ENCODE measurements around the gene ANTXR2. TPM values are rescaled to one million over a fixed set of nuclear protein-coding genes. Genes with fewer than 3 reads are reported as not detected.
"Not testable (repeated sequence)": the region's sequence is repeated elsewhere in the genome, so short reads cannot be mapped to it uniquely, and the experiment has no call there.

Gene ANTXR2
- polyA plus RNA-seq, 1 donor from 2014 or later, result 67.8 TPM

DNA sequence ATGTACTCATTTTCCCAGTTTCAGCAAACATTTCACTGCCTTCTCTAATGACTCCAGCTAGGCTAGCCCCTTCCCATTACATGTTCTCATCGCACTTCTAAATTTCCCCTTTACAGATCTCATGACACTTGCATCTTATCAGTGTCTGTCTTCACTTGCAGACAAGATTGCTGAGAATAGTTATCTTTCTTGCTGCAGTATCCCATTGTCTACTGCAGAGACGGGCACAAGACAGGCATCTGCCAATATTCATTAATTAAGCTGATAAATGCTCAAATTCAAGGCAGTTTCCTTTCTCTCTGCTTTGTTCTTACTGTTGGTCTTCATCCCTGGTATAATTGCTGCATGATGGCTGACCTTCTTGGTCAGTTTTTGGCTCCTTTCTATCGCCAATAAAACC, 175.9 kb downstream of the ANTXR2 start:
- Mint-ChIP-seq H3K4me1 (peaks cover 0 to 4% (median 0%) of the 10 kb centered on the region in 3 donors), H3K27me3 (no peaks in the 10 kb centered on the region)

DNA sequence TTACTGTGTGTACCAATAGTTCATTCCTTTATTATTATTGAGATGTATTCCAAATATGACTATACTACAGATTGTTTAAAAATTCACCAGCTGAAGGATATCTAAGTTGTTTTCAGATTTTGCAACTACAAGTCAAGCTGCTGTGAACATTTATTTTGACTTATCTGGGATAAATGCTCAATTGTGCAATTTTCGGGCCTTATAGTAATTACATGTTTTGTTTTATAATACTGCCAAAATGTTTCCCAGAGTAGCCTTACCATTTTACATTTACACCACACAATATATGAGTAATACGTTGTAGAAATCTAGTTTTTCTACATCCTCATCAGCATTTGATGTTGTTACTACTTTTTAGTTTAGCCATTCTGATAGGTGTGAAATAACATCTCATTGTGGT, 179.6 kb downstream of the ANTXR2 start:
- peaks cover 0 to 4% (median 0%) of the 10 kb centered on the region in 3 donors for H3K9me3 Mint-ChIP-seq
- no peak overlapping the region for H3K27ac Mint-ChIP-seq
- peaks cover 5% of the 10 kb centered on the region for H3K36me3 Mint-ChIP-seq
- no peak overlapping the region for H3K4me3 Mint-ChIP-seq
- peaks cover 0 to 2% (median 0%) of the 10 kb centered on the region in 3 donors for H3K4me1 Mint-ChIP-seq
- no peaks in the 10 kb centered on the region for H3K27me3 Mint-ChIP-seq

More for the DNA sequence above, 175.9 kb downstream of the ANTXR2 start:
- Mint-ChIP-seq H3K36me3 (peaks cover 1% of the 10 kb centered on the region), H3K9me3 (peaks cover 0 to 6% (median 0%) of the 10 kb centered on the region in 3 donors), H3K27ac (peak overlapping the region in 1 of 3 donors; percentile 61), H3K4me3 (no peak overlapping the region)

DNA sequence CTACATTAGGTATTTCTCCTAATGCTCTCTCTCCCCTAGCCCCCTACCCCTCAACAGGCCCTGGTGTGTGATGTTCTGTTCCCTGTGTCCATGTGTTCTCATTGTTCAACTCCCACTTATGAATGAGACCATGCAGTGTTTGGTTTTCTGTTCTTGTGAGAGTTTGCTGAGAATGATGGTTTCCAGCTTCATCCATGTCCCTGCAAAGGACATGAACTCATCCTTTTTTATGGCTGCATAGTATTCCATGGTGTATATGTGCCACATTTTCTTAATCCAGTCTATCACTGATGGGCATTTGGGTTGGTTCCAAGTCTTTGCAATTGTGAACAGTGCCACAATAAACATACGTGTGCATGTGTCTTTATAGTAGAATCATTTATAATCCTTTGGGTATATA, 184.0 kb downstream of the ANTXR2 start:
- H3K4me3 Mint-ChIP-seq, H3K9me3 Mint-ChIP-seq, H3K27ac Mint-ChIP-seq, H3K4me1 Mint-ChIP-seq, H3K36me3 Mint-ChIP-seq, H3K27me3 Mint-ChIP-seq: not testable (repeated sequence)

DNA sequence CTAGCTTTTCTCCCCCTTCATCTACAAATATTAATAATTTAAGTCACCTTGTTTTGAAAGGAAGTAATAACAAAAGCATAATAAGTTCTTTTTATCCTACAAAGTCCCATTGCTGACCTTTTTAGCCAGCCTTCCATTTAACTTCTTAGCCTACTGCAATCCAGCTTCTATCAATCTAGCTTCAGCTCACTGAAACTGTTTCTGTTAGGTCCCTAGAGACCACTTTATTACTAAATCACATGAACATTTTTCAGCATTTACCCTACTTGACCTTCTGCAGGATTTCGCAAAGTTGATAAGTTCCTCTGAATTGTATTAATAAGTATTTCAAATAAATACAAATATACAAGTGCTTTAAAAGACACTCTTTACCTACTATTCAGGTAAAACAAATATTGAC, 186.5 kb downstream of the ANTXR2 start:
- no peaks in the 10 kb centered on the region for H3K4me1 Mint-ChIP-seq

DNA sequence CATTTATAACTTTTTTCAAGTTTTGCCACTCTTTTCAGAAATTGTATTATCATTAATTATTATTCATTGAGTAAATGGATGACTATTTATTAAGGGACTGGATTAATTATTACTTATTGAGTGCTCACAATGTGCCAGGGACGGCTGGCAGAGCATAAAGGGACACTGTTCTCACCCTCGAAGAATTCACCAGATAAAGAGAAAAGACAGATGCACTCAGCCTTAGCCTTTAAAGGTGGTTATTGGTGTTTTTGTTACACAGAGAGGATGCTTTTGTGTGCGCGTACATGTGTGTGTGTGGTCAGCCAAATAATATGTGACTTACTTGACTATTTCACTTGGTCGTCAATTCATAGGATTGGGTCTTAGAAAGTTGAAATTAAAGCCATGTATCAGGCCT, 187.0 kb downstream of the ANTXR2 start:
- Mint-ChIP-seq H3K4me3 (no peak overlapping the region), H3K9me3 (peaks cover 0 to 4% (median 0%) of the 10 kb centered on the region in 3 donors), H3K27ac (no peak overlapping the region), H3K36me3 (peaks cover 5% of the 10 kb centered on the region), H3K4me1 (no peaks in the 10 kb centered on the region), H3K27me3 (no peaks in the 10 kb centered on the region)

More for the DNA sequence above, 186.5 kb downstream of the ANTXR2 start:
- Mint-ChIP-seq H3K36me3 (peaks cover 5% of the 10 kb centered on the region), H3K9me3 (peaks cover 0 to 4% (median 0%) of the 10 kb centered on the region in 3 donors), H3K27me3 (no peaks in the 10 kb centered on the region), H3K4me3 (no peak overlapping the region), H3K27ac (no peak overlapping the region)

DNA sequence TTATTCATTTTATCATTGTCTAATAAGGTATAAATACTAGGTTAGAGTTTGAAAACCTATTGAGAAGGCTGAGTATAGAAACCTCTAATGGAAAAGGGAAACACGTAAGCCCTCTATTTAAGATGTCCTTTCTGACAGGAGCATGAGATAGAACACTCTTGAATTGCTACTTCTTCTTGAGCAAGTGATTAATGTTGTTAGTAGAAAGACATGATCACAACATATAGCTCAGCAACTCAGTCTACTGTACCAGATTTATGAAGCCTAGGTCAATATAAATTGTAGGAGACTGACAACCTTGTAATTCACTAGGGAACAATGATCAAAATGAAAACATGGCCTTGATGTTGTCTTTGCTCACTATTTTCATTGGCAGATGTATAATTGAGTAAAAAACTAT, 189.7 kb downstream of the ANTXR2 start:
- Mint-ChIP-seq H3K36me3 (no peaks in the 10 kb centered on the region), H3K27ac (no peak overlapping the region), H3K9me3 (peaks cover 0 to 3% (median 1%) of the 10 kb centered on the region in 3 donors), H3K27me3 (no peaks in the 10 kb centered on the region), H3K4me1 (no peaks in the 10 kb centered on the region), H3K4me3 (no peak overlapping the region)

DNA sequence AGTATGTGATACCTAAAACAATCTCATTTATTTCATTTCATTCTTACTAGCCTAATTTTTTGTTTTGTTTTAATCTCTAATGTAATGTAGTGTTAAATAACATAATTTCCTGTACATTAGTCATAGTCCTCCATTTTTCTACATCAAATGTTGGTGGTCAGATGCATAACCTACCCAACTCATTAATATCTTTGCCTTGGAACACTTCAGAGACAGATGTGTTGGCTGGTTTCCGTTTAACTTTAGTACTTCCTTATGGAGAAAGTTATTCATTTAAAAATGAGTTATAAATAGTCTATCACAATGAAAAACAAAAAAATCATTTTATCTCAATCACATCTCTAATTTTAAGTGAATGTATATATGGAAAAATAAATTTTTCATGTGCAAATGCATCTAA, 190.2 kb downstream of the ANTXR2 start:
- H3K36me3 Mint-ChIP-seq, result no peaks in the 10 kb centered on the region
- H3K4me3 Mint-ChIP-seq, result no peak overlapping the region
- H3K27me3 Mint-ChIP-seq, result no peaks in the 10 kb centered on the region
- H3K4me1 Mint-ChIP-seq, result no peaks in the 10 kb centered on the region
- H3K9me3 Mint-ChIP-seq, result peaks cover 4 to 7% (median 5%) of the 10 kb centered on the region in 3 donors
- H3K27ac Mint-ChIP-seq, result no peak overlapping the region

DNA sequence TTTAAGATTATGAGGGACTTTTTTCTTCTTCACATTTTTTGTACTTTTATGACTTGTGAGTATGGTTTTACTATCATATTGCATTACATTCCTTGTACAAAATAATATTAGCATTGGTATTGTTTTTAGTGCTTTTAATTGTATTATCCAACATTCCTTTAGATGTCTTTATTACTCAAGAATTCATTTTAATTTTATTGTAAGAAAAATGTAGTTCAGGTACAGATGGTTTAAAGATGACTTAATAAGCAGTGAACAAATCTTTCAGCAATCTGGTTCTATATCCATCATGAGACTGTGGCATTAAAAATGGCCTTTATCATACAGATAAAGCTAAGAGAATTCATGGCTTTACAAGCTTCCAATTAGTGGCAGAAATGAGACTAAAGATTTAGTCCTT, 191.6 kb downstream of the ANTXR2 start:
- peaks cover 5 to 7% (median 5%) of the 10 kb centered on the region in 3 donors for H3K9me3 Mint-ChIP-seq
- no peaks in the 10 kb centered on the region for H3K4me1 Mint-ChIP-seq
- H3K27me3 Mint-ChIP-seq, result no peaks in the 10 kb centered on the region

DNA sequence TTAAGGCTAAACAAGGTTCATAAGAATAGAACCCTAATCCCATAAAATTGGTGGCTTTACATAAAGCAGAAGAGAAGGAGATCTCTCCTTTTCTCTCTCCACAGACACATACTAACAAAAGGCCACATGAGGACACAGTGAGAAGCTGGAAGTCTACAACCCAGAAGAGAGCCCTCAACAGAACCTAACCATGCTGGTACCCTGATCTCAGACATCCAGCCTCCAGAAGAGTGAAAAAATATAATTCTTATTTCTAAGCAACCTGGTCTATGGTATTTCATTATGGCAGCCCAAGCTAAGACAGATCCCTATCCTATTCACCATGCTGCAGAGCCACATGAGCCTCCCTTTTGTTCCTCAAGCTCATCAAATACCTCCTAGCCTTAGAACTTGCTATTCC, 195.5 kb downstream of the ANTXR2 start:
- no peak overlapping the region for H3K4me3 Mint-ChIP-seq
- H3K27ac Mint-ChIP-seq, result no peak overlapping the region
- no peaks in the 10 kb centered on the region for H3K4me1 Mint-ChIP-seq
- H3K27me3 Mint-ChIP-seq, result no peaks in the 10 kb centered on the region
- H3K9me3 Mint-ChIP-seq, result peaks cover 5 to 7% (median 5%) of the 10 kb centered on the region in 3 donors
- H3K36me3 Mint-ChIP-seq, result no peaks in the 10 kb centered on the region

More for the DNA sequence above, 191.6 kb downstream of the ANTXR2 start:
- Mint-ChIP-seq H3K36me3 (no peaks in the 10 kb centered on the region), H3K4me3 (no peak overlapping the region), H3K27ac (no peak overlapping the region)

DNA sequence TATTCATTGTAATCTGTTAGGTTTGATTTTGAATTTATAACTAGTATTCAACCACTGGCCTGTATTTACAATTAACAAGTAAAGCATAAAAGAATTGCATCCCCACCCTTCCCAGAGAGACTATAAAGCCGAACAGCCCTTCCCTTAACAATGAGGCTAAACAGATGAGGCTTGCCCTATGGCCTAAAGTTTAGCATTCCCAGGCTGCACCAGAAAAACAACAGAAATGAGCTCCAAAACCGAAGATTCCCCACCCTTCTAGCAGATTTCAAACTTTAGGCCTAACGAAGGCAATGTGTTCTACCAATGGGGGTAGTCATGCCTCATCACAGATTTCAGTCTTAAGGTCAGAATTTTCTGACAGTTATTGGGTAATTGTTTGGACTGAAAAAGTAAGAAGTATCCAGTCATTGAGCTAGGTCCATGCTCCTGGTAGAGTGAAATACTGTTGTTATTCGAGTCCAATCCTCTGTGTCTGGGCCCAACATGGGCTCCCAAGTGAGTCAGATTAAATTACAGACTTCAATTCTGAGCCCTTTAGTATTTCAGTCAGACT, 197.6 kb downstream of the ANTXR2 start:
- Mint-ChIP-seq H3K4me3 (no peak overlapping the region), H3K9me3 (peaks cover 5 to 7% (median 5%) of the 10 kb centered on the region in 3 donors), H3K27me3 (no peaks in the 10 kb centered on the region), H3K27ac (no peak overlapping the region), H3K4me1 (no peaks in the 10 kb centered on the region), H3K36me3 (no peaks in the 10 kb centered on the region)

DNA sequence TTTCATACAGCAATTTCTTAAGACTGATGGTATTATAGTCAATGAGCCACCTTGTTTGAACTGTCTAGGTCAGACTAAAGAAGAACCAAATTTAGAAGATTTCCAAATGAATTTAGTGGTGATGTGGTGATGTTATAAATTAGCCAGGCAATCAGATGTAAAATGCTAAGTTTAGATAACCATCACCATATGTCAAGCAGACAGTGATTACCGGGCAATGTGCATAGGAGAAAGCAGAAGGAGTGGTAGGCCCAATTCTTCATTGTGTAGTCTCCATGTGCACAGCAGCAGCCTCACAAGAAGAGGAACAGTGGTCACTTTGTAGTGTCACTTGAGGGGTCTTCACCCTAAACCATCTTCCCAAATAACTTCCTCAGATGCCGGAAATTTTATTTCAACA, 198.8 kb downstream of the ANTXR2 start:
- no peaks in the 10 kb centered on the region for H3K4me1 Mint-ChIP-seq
- no peaks in the 10 kb centered on the region for H3K27me3 Mint-ChIP-seq

DNA sequence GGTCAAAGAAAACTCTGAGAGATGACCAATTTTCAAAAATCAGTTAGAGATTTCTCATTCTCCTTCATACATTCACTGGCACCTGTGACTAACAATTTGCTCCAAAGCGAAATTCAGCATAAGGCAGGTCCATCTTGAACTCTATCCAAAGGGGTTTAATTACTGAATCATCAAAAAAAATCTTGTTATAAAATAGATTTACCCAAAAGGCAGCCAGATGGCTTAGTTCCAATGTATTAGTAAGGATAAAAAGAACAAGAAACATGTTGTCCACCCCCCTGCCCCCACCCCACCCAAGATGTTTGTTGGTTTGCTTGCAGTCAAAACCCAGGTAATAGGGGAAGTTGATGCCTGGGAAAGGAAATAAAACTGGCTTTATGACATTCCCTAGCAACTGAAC, 200.3 kb downstream of the ANTXR2 start:
- no peaks in the 10 kb centered on the region for H3K36me3 Mint-ChIP-seq
- no peak overlapping the region for H3K4me3 Mint-ChIP-seq
- peaks cover 0 to under 1% (median 0%) of the 10 kb centered on the region in 3 donors for H3K9me3 Mint-ChIP-seq
- no peak overlapping the region for H3K27ac Mint-ChIP-seq
- H3K4me1 Mint-ChIP-seq, result no peaks in the 10 kb centered on the region
- no peaks in the 10 kb centered on the region for H3K27me3 Mint-ChIP-seq

More for the DNA sequence above, 198.8 kb downstream of the ANTXR2 start:
- Mint-ChIP-seq H3K36me3 (no peaks in the 10 kb centered on the region), H3K9me3 (peaks cover 5 to 7% (median 5%) of the 10 kb centered on the region in 3 donors), H3K27ac (no peak overlapping the region), H3K4me3 (no peak overlapping the region)

DNA sequence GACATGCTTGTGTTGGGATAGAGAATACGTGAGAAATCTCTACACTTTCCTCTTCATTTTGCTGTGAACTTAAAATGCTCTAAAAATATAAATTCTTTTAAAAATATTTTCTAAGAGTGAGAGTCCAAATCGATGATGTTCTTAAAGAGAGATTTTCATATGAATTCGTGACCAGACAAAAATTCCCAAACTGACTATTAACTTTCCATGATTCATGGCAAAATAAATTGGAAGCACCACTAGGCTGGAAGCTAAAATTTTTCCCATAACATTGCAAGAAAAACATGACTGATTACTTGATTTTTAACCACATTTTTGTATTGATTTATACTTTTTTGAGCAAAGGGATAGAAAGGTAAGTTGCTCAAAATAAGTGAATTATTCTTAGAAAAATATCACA, 201.1 kb downstream of the ANTXR2 start:
- Mint-ChIP-seq H3K4me1 (no peaks in the 10 kb centered on the region), H3K4me3 (no peak overlapping the region), H3K27ac (no peak overlapping the region), H3K36me3 (no peaks in the 10 kb centered on the region), H3K27me3 (no peaks in the 10 kb centered on the region), H3K9me3 (no peaks in the 10 kb centered on the region)

DNA sequence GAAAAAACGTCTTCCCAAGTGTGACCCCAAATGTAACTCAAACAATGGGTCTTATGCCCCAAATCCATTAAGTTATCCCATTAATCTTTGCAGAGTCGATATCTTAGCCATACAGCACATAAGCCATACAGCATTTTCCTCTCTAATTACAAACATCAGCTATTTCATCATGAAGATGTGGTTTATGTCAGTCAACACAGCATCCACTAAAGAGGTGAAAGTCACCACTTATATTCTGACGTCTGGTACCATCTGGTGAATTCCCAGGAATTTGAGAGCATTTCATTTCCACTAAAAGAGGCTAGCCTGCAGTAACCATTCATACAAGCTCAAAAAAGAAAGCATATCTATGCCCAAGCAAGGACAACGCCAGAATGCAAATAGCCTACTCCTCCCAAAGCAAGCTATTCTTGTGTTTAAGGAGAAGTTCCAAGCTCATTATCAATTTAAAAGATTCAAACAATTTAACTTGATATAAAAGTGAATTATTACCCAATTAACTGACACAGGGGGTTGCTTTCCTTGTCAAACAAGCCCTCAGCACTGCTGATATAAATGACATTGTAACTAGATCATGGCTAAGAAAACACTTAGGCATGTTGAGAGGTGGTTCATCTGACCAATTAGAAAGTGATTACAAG, 203.3 kb downstream of the ANTXR2 start:
- Mint-ChIP-seq H3K4me1 (no peaks in the 10 kb centered on the region), H3K4me3 (no peak overlapping the region), H3K27me3 (no peaks in the 10 kb centered on the region), H3K9me3 (no peaks in the 10 kb centered on the region), H3K27ac (no peak overlapping the region), H3K36me3 (no peaks in the 10 kb centered on the region)

DNA sequence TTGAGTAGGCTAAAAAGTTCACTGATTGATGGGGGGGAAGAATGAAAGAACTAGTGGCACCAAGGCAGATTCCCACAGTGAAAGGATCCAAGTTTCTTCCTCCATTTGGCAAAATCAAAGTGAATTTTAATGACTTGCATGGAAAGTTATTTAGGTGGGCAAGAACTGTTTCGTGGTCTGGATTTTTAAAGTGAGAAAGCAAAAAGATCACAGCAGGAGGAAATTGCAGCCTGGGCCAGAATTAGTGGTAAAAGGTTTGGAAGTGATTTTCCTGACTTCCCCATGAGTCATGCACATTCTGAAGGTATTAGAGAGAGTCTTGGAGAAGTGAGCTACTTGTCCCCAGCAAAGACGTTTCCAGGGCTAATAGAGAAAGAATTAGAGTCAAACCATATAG, 207.8 kb downstream of the ANTXR2 start:
- Mint-ChIP-seq H3K4me3 (no peak overlapping the region), H3K4me1 (no peaks in the 10 kb centered on the region), H3K27ac (no peak overlapping the region), H3K9me3 (no peaks in the 10 kb centered on the region), H3K27me3 (no peaks in the 10 kb centered on the region), H3K36me3 (no peaks in the 10 kb centered on the region)
